Ascending aorta (tissue), 2 donors: ENCODE data around the gene TBC1D10A. TPM values are rescaled to one million over a fixed set of nuclear protein-coding genes. Genes with fewer than 3 reads are reported as not detected.
A peak's percentile ranks its signal among the peaks of the same experiment; 100 is the strongest.

Experiments
- DNase-seq, 2 donors: peaks; one replicate each; pipeline ENCODE4 v3.0.0-alpha.2; 2019; ENCODE audit warnings: low spot score in 2 of 2
- H3K27ac ChIP-seq, 2 donors: fragments of 200-600 bp; sonication (generic); one replicate each; pipeline ENCODE4 v1.5.1; 2016 to 2017; ENCODE audit warnings: mild to moderate bottlenecking in 1 of 2
- H3K27me3 ChIP-seq: fragments of 200-600 bp; sonication (generic); one replicate; pipeline ENCODE4 v1.5.1; 2017
- H3K36me3 ChIP-seq, 2 donors: fragments of 200-600 bp; sonication (generic); one replicate each; pipeline ENCODE4 v1.5.1; 2016
- H3K4me1 ChIP-seq, 2 donors: fragments of 200-600 bp; sonication (generic); one replicate each; pipeline ENCODE4 v1.5.1; 2016 to 2017; ENCODE audit warnings: mild to moderate bottlenecking in 1 of 2
- H3K4me3 ChIP-seq, 2 donors: fragments of 200-600 bp; sonication (generic); one replicate each; pipeline ENCODE4 v1.5.1; 2016 to 2017; ENCODE audit warnings: mild to moderate bottlenecking in 1 of 2
- H3K9me3 ChIP-seq, 2 donors: fragments of 200-600 bp; sonication (generic); one replicate each; pipeline ENCODE4 v1.5.1; 2016
- CTCF ChIP-seq, 3 experiments: fragments of 200-600 bp in 2 of 3; fragments of 450-650 bp in 1 of 3; sonication (generic) in 2 of 3; IDR thresholded peaks; one replicate each; pipeline ENCODE4 v1.5.1; 2016 to 2019; ENCODE audit warnings: antibody characterized with exemption in 3 of 3, mild to moderate bottlenecking in 1 of 3, moderate library complexity in 1 of 3
- intact Hi-C: fragments of 100-400 bp; cut with DNase I; formaldehyde crosslinking; loops from one replicate; pipeline ENCODE4 v1.15.1; 2023
- total RNA-seq: library from RNA; depleted of rRNA; stranded (reverse); fragments of >200 nt; gene quantifications from one replicate; pipeline ENCODE4 v1.1.0, GENCODE V29; 2016

TBC1D10A gene
- total RNA-seq, 1 donor from 2014 or later: 107 TPM

- intact Hi-C loops: no loop called here
- H3K9me3 ChIP-seq: no peaks in the 10 kb centered on the region
- H3K4me1 ChIP-seq: peaks cover 19 to 30% of the 10 kb centered on the region in 2 donors
- no peak for DNase-seq
- TF ChIP-seq CTCF (IDR thresholded peaks at IDR 0.05): no peak
- peaks cover 58% of the 10 kb centered on the region in 2 donors for H3K36me3 ChIP-seq
- H3K4me3 ChIP-seq: no peak overlapping the region
- H3K27me3 ChIP-seq: no peaks in the 10 kb centered on the region
- peak overlapping the region; percentile 94 to 96 for H3K27ac ChIP-seq
Measured at GRCh38 chr22:30292069-30292970, 34.4 kb downstream of the TBC1D10A start.

GRCh38 chr22:30291058-30291892 lies 35.5 kb downstream of the TBC1D10A start:
- H3K4me1 ChIP-seq: peaks cover 19 to 33% of the 10 kb centered on the region in 2 donors
- H3K36me3 ChIP-seq: peaks cover 53 to 56% of the 10 kb centered on the region in 2 donors
- no peaks in the 10 kb centered on the region for H3K27me3 ChIP-seq
- peak overlapping the region in 1 of 2 donors; percentile 94 for H3K4me3 ChIP-seq
- no peak for TF ChIP-seq CTCF (IDR thresholded peaks at IDR 0.05)
- no peaks in the 10 kb centered on the region for H3K9me3 ChIP-seq
- DNase-seq: peak; percentile 81 to 96
- intact Hi-C loops: loop anchor here (2.0 kb wide), 1 partner anchor 20 kb away; no protein-coding TSS in a partner anchor
- peak overlapping the region; percentile 94 to 96 for H3K27ac ChIP-seq

GRCh38 chr22:30290342-30291057 lies 36.2 kb downstream of the TBC1D10A start:
- H3K27me3 ChIP-seq: no peaks in the 10 kb centered on the region
- intact Hi-C loops: loop anchor here (2.0 kb wide), 1 partner anchor 20 kb away; no protein-coding TSS in a partner anchor
- no peaks in the 10 kb centered on the region for H3K9me3 ChIP-seq
- peak overlapping the region; percentile 94 to 96 for H3K27ac ChIP-seq
- H3K36me3 ChIP-seq: peaks cover 50 to 53% of the 10 kb centered on the region in 2 donors
- DNase-seq: no peak
- H3K4me1 ChIP-seq: peaks cover 19 to 33% of the 10 kb centered on the region in 2 donors
- H3K4me3 ChIP-seq: peak overlapping the region; percentile 47 to 94
- no peak for TF ChIP-seq CTCF (IDR thresholded peaks at IDR 0.05)

- TF ChIP-seq CTCF (IDR thresholded peaks at IDR 0.05): no peak
- no peaks in the 10 kb centered on the region for H3K27me3 ChIP-seq
- peaks cover 19 to 33% of the 10 kb centered on the region in 2 donors for H3K4me1 ChIP-seq
- H3K4me3 ChIP-seq: peak overlapping the region; percentile 47 to 94
- DNase-seq: no peak
- peak overlapping the region; percentile 94 to 96 for H3K27ac ChIP-seq
- intact Hi-C loops: loop anchor here (1.0 to 5.0 kb wide), 3 partner anchors 21 to 66 kb away; partner anchors contain the start of gene SF3A1
- peaks cover 52 to 53% of the 10 kb centered on the region in 2 donors for H3K36me3 ChIP-seq
- H3K9me3 ChIP-seq: no peaks in the 10 kb centered on the region
Measured at GRCh38 chr22:30289980-30290313, 36.8 kb downstream of the TBC1D10A start.
